Measurements from ENCODE around the gene CWC15. TPM values are rescaled to one million over a fixed set of nuclear protein-coding genes. Genes with fewer than 3 reads are reported as not detected.

The CWC15 gene
- 61.2 and 73.7 TPM in 2 replicates for total RNA-seq (2016; rRNA removed; fragmentation: Illumina TruSeq; extraction: Trizol)
- 41.5 and 45.6 TPM in 2 replicates for total RNA-seq (2016; cell fraction: cytosol; rRNA removed; fragmentation: Illumina TruSeq; extraction: Trizol; ENCODE audit: low read depth)
- total RNA-seq (2016; cell fraction: insoluble cytoplasmic fraction; rRNA removed; fragmentation: Illumina TruSeq; extraction: Trizol), result 63.8 and 74.1 TPM in 2 replicates
- total RNA-seq (2016; cell fraction: membrane; rRNA removed; fragmentation: Illumina TruSeq; extraction: Trizol), result 40.8 and 43.7 TPM in 2 replicates
- 42.3 and 46.0 TPM in 2 replicates for total RNA-seq (2016; cell fraction: nucleus; rRNA removed; fragmentation: Illumina TruSeq; extraction: Trizol)
- 26.0 and 27.6 TPM in 2 replicates for polyA plus RNA-seq (2011; rRNA removed)
- 10.0 and 18.5 TPM in 2 replicates for polyA plus RNA-seq (2011; cell fraction: cytosol; rRNA removed)
- polyA plus RNA-seq (2011; cell fraction: nucleus; rRNA removed), result 18.8 and 23.9 TPM in 2 replicates
- 40.3 and 49.4 TPM in 2 replicates for polyA plus RNA-seq (2012)
- polyA plus RNA-seq (2016; cell fraction: cytosol; fragmentation: Illumina TruSeq; extraction: Trizol; ENCODE audit: low read depth), result 39.3 and 49.7 TPM in 2 replicates
- polyA plus RNA-seq (2016; cell fraction: insoluble cytoplasmic fraction; fragmentation: Illumina TruSeq; extraction: Trizol; ENCODE audit: low read depth), result 85.1 and 88.1 TPM in 2 replicates
- 42.4 and 46.8 TPM in 2 replicates for polyA plus RNA-seq (2016; cell fraction: membrane; fragmentation: Illumina TruSeq; extraction: Trizol; ENCODE audit: low read depth)
- 79.7 TPM in 2 replicates for polyA plus RNA-seq (2016; cell fraction: nucleus; fragmentation: Illumina TruSeq; extraction: Trizol; ENCODE audit: insufficient read depth, low read depth)
- 4.7 and 10.9 TPM in 2 replicates for polyA minus RNA-seq (2011; rRNA and poly(A)+ RNA removed; ENCODE audit: low replicate concordance)
- polyA minus RNA-seq (2011; cell fraction: cytosol; rRNA and poly(A)+ RNA removed), result 10.6 and 13.9 TPM in 2 replicates
- 60.4 and 61.5 TPM in 2 replicates for polyA minus RNA-seq (2011; cell fraction: nucleus; rRNA and poly(A)+ RNA removed)
- Bru-seq, nascent RNA, result percentile 92 among the genes with signal in this experiment
- percentile 82 among the genes with signal in this experiment for BruChase-seq, experiment 1, labeled RNA remaining after a 6-hour chase
- BruChase-seq, experiment 2, labeled RNA remaining after a 2-hour chase, result percentile 79 among the genes with signal in this experiment
- long read RNA-seq, experiment 1, transcript CWC15-201 (7 exons, 1,576 nt), result major isoform, 27 of 43 reads
- long read RNA-seq, experiment 1, partial matches to known transcripts, result 12 of 43 reads
- long read RNA-seq, experiment 1, other reads (novel, unspliced or antisense), result 1 of 43 reads
- long read RNA-seq, experiment 2, transcript CWC15-201 (7 exons, 1,576 nt), result major isoform, 30 of 62 reads
- long read RNA-seq, experiment 2, partial matches to known transcripts, result 8 of 62 reads
- long read RNA-seq, experiment 2, other reads (novel, unspliced or antisense), result 20 of 62 reads

DNA sequence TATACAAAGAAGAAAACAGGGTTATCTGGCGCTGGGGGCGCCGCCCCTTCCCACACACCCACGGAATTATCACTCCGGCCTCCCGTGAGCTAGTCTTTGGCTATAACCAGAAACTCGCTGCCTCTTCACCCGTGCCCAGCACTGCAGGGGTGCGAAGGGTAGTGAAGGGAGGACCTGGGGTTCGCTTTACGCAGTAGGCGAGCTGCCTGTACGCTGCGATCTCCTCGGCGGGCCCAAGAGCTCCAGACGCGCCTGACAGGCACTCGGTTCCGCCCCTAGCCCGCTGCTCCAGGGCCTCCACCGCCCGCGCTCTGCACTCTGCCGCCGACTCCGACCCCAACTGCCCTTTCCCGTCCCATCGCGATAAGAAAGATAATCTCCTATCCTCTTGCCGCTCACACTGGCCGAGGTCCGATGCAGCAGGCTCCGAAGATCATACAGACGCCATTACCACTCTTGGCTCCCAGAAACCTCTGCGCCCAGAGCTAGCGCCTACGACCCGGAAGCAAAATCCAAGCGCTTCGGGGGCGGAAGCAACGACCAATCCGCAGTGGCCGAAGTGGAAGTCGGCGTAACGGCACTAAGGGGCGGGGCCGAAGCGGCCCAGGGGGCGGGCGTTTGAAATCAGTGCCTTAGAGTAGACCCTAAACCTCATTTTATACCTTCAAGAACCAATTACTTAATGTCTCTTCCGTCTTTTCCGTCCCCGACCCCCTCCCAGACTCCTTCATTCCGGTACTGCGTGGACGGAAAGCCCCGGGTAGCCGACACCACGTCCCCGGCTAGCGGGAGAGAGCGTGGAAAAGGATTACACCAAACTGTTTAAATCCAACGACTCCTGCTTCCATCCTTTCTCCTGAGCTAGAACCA lies at the start of gene CWC15, which contains the start of gene KDM4D:
CWC15 (minus strand) TSS at position 458 of the 870 bp plus-strand sequence. CDS start 1,371 bp downstream, outside the sequence.
KDM4D (plus strand) TSS at position 611 of the 870 bp plus-strand sequence. CDS start 23,664 bp downstream, outside the sequence.
- BruUV-seq (replicated peaks), result TSS peak; percentile 62
- TF ChIP-seq NRL (CRISPR knock-in tag; IDR thresholded peaks at IDR 0.05; ENCODE audit: borderline replicate concordance), result peak; percentile 66; the same call in 1 of the 2 replicates
- TF ChIP-seq, protein P1, sequence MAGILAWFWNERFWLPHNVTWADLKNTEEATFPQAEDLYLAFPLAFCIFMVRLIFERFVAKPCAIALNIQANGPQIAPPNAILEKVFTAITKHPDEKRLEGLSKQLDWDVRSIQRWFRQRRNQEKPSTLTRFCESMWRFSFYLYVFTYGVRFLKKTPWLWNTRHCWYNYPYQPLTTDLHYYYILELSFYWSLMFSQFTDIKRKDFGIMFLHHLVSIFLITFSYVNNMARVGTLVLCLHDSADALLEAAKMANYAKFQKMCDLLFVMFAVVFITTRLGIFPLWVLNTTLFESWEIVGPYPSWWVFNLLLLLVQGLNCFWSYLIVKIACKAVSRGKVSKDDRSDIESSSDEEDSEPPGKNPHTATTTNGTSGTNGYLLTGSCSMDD (CRISPR knock-in tag; IDR thresholded peaks at IDR 0.05), result no peak
- peak; percentile 26; the same call in 1 of the 2 replicates for TF ChIP-seq ISL2 (CRISPR knock-in tag; IDR thresholded peaks at IDR 0.05)
- TF ChIP-seq, protein P2, sequence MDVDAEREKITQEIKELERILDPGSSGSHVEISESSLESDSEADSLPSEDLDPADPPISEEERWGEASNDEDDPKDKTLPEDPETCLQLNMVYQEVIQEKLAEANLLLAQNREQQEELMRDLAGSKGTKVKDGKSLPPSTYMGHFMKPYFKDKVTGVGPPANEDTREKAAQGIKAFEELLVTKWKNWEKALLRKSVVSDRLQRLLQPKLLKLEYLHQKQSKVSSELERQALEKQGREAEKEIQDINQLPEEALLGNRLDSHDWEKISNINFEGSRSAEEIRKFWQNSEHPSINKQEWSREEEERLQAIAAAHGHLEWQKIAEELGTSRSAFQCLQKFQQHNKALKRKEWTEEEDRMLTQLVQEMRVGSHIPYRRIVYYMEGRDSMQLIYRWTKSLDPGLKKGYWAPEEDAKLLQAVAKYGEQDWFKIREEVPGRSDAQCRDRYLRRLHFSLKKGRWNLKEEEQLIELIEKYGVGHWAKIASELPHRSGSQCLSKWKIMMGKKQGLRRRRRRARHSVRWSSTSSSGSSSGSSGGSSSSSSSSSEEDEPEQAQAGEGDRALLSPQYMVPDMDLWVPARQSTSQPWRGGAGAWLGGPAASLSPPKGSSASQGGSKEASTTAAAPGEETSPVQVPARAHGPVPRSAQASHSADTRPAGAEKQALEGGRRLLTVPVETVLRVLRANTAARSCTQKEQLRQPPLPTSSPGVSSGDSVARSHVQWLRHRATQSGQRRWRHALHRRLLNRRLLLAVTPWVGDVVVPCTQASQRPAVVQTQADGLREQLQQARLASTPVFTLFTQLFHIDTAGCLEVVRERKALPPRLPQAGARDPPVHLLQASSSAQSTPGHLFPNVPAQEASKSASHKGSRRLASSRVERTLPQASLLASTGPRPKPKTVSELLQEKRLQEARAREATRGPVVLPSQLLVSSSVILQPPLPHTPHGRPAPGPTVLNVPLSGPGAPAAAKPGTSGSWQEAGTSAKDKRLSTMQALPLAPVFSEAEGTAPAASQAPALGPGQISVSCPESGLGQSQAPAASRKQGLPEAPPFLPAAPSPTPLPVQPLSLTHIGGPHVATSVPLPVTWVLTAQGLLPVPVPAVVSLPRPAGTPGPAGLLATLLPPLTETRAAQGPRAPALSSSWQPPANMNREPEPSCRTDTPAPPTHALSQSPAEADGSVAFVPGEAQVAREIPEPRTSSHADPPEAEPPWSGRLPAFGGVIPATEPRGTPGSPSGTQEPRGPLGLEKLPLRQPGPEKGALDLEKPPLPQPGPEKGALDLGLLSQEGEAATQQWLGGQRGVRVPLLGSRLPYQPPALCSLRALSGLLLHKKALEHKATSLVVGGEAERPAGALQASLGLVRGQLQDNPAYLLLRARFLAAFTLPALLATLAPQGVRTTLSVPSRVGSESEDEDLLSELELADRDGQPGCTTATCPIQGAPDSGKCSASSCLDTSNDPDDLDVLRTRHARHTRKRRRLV (CRISPR knock-in tag; IDR thresholded peaks at IDR 0.05), result 0 out of 2 replicates have a peak, but pooled peaks have one; percentile 36

More for the DNA sequence above, at the start of gene CWC15, which contains the start of gene KDM4D:
- H3K27me3 ChIP-seq (ENCODE audit: control insufficient read depth in 1 of 2, insufficient read depth in 2 of 2, low read length in 2 of 2), result no peaks in the 10 kb centered on the region; a peak in 1 of 5 replicates
- H2AFZ ChIP-seq (ENCODE audit: low read length), result peak within 1 kb of the TSS; percentile 93
- under 1% methylated on average over 16 of the region's 66 CpGs for WGBS (ENCODE audit: low lambda C conversion rate)
- H3K9ac ChIP-seq (ENCODE audit: insufficient read depth, low read depth, low read length), result peak within 1 kb of the TSS; percentile 95
- intact Hi-C loops (cut with micrococcal nuclease; ENCODE audit: unreplicated experiment), result loop anchor here (1.0 to 10.0 kb wide), 3 partner anchors 95 to 791 kb away; no protein-coding TSS in a partner anchor
- FAIRE-seq (peak; percentile 59), ATAC-seq (peak; percentile 100), DNase-seq (ENCODE audit: low spot score) (peak; percentile 87)
- peaks cover 25% of the 10 kb centered on the region for H3K4me1 ChIP-seq (ENCODE audit: insufficient read depth, low read length)
- H3K9me3 ChIP-seq (ENCODE audit: low read length), result no peaks in the 10 kb centered on the region
- H3K79me2 ChIP-seq (ENCODE audit: insufficient read depth, low read length), result peaks cover 17% of the 10 kb centered on the region
- H3K36me3 ChIP-seq (replicated peaks in 1 of 2; ENCODE audit: control insufficient read depth in 1 of 2, insufficient read depth in 2 of 2, low read length in 2 of 2), result peaks cover 3 to 30% of the 10 kb centered on the region in 2 experiments
- H3K4me2 ChIP-seq (ENCODE audit: low read depth, low read length), result peak within 1 kb of the TSS; percentile 72
- H3K4me3 ChIP-seq (replicated peaks in 1 of 3; ENCODE audit: insufficient read depth in 1 of 3, low read depth in 2 of 3, low read length in 3 of 3), result peak within 1 kb of the TSS; percentile 93 to 99 (median 97)
- no peaks in the 10 kb centered on the region; the same call in 1 of the 2 replicates for H4K20me1 ChIP-seq (ENCODE audit: insufficient read depth, low read length)
- ChIA-PET POLR2A (interaction anchor here (0.7 to 2.2 kb wide), 9 partner anchors 12 to 817 kb away, joined by 3 to 42 read pairs (median 4); partner anchors contain the start of genes CEP57, ENDOD1, FAM76B and SRSF8), CTCF (ENCODE audit: low intra/inter-chr PET ratio, low total read pairs) (no interaction called here)
- H3K27ac ChIP-seq (ENCODE audit: extremely low read length, insufficient read depth, low read length), result peak within 1 kb of the TSS; percentile 81
- in situ Hi-C loops (cut with HindIII; ENCODE audit: extremely low pct_ligation_motif_present, low pct_unique_long_range_greater_than_20kb), result no loop called here
